GM23338 (cell line): ENCODE results near the gene ARHGEF11.

Experiments used
- CREB1 ChIP-seq: fragments of 250-450 bp; sonication (Bioruptor Pico); IDR thresholded peaks from 2 replicates; pipeline ENCODE4 v1.5.0; 2020; ENCODE audit warnings: low read depth, mild to moderate bottlenecking, moderate library complexity
- CTCF ChIP-seq, 2 experiments: fragments of 200-600 bp in 1 of 2; sonication (generic) in 1 of 2; conservative IDR thresholded peaks; 2 replicates each; pipeline versions ENCODE4 v1.5.1 to v1.6.1; 2016 to 2017; ENCODE audit warnings: antibody characterized with exemption in 2 of 2, low read depth in 2 of 2, mild to moderate bottlenecking in 2 of 2, moderate library complexity in 1 of 2
- ETS1 ChIP-seq: IDR thresholded peaks from 2 replicates; pipeline ENCODE4 v1.6.1; 2016; ENCODE audit warnings: antibody characterized with exemption
- EZH2 ChIP-seq: fragments of 200-600 bp; sonication (generic); IDR thresholded peaks from one replicate; pipeline ENCODE4 v1.8.0; 2017; ENCODE audit warnings: antibody characterized with exemption, mild to moderate bottlenecking, low read depth; ENCODE audit not compliant: unreplicated experiment
- EZH2phosphoT487 ChIP-seq: fragments of 200-600 bp; sonication (generic); IDR thresholded peaks from one replicate; pipeline ENCODE4 v1.8.1; 2018; ENCODE audit warnings: antibody characterized with exemption; ENCODE audit not compliant: unreplicated experiment
- JUNB ChIP-seq: IDR thresholded peaks from one replicate; pipeline ENCODE4 v1.6.1; 2016; ENCODE audit warnings: antibody characterized with exemption; ENCODE audit not compliant: unreplicated experiment
- NANOG ChIP-seq: IDR thresholded peaks from 2 replicates; pipeline ENCODE4 v1.6.1; 2016; ENCODE audit warnings: antibody characterized with exemption, borderline replicate concordance
- POLR2AphosphoS5 ChIP-seq: IDR thresholded peaks from 2 replicates; pipeline ENCODE4 v1.6.1; 2016; ENCODE audit warnings: antibody characterized with exemption, low read depth
- REST ChIP-seq: IDR thresholded peaks from one replicate; pipeline ENCODE4 v1.6.1; 2018; ENCODE audit warnings: antibody characterized with exemption; ENCODE audit not compliant: unreplicated experiment
- STAT1 ChIP-seq: IDR thresholded peaks from one replicate; pipeline ENCODE4 v1.6.1; 2016; ENCODE audit warnings: antibody characterized with exemption; ENCODE audit not compliant: unreplicated experiment
- ZNF114 ChIP-seq: fragments of 250-450 bp; sonication (Bioruptor Pico); IDR thresholded peaks from 2 replicates; pipeline ENCODE4 v1.5.0; 2020; ENCODE audit warnings: mild to moderate bottlenecking, moderate library complexity
- ZNF331 ChIP-seq: fragments of 250-450 bp; sonication (Bioruptor Pico); IDR thresholded peaks from 2 replicates; pipeline ENCODE4 v1.5.0; 2020; ENCODE audit warnings: low read depth, mild to moderate bottlenecking, moderate library complexity
- ZNF462 ChIP-seq: fragments of 250-450 bp; sonication (Bioruptor Pico); IDR thresholded peaks from 2 replicates; pipeline ENCODE4 v1.5.0; 2020; ENCODE audit warnings: mild to moderate bottlenecking, moderate library complexity

GRCh38 chr1:156970017-156970416 is 75.5 kb downstream of the ARHGEF11 start:
- TF ChIP-seq POLR2AphosphoS5 = no peak
- peak in 1 of 2 experiments; percentile 35; a peak in 3 of 4 replicates for TF ChIP-seq CTCF (conservative IDR thresholded peaks at IDR 0.05; ENCODE audit: low read depth in 2 of 2)
- TF ChIP-seq EZH2phosphoT487 = no peak
- no peak for TF ChIP-seq REST
- TF ChIP-seq ZNF331 (CRISPR knock-in tag) = no peak
- no peak for TF ChIP-seq EZH2
- TF ChIP-seq ZNF114 = no peak
- TF ChIP-seq CREB1 = no peak
- TF ChIP-seq JUNB = no peak
- TF ChIP-seq STAT1 = no peak
- TF ChIP-seq ETS1 = no peak
- no peak for TF ChIP-seq ZNF462
- no peak for TF ChIP-seq NANOG
